Kidney (tissue), 14 donors: ENCODE results near the gene UCHL3. TPM values are rescaled to one million over a fixed set of nuclear protein-coding genes. Genes with fewer than 3 reads are reported as not detected.

Experiments
- DNase-seq, 5 donors: peaks; one replicate each; pipeline ENCODE4 v3.0.0-alpha.2; 2013 to 2020
- FAIRE-seq: peaks from 2 replicates; lab custom pipeline; 2012; peaks lifted over from hg19 to GRCh38; lab: Jason Lieb, UNC
- H3K27ac ChIP-seq, 2 donors: one replicate each; pipeline ENCODE4 v1.7.0; 2013; ENCODE audit warnings: low read depth in 2 of 2, low read length in 2 of 2, inconsistent platforms in 1 of 2
- H3K27me3 ChIP-seq: one replicate; pipeline ENCODE4 v1.7.1; 2013; ENCODE audit warnings: low read length, inconsistent platforms; ENCODE audit not compliant: control insufficient read depth, insufficient read depth
- H3K36me3 ChIP-seq, 3 donors: one replicate each; pipeline versions ENCODE4 v1.7.0 to v1.7.1; 2013; ENCODE audit warnings: low read length in 3 of 3, control low read depth in 1 of 3, inconsistent platforms in 1 of 3; ENCODE audit not compliant: insufficient read depth in 3 of 3, control insufficient read depth in 2 of 3
- H3K4me1 ChIP-seq, 3 donors: one replicate each; pipeline versions ENCODE4 v1.7.0 to v1.7.1; 2013; ENCODE audit warnings: low read length in 3 of 3, inconsistent platforms in 1 of 3, low read depth in 1 of 3; ENCODE audit not compliant: control insufficient read depth in 2 of 3, insufficient read depth in 2 of 3
- H3K4me3 ChIP-seq, 3 donors: one replicate each; pipeline versions ENCODE4 v1.7.0 to v1.8.1; 2013; ENCODE audit warnings: low read length in 3 of 3, control low read depth in 1 of 3, inconsistent platforms in 1 of 3
- H3K9ac ChIP-seq, 3 donors: one replicate each; pipeline versions ENCODE4 v1.7.0 to v1.7.1; 2013; ENCODE audit warnings: low read length in 3 of 3, control low read depth in 1 of 3, inconsistent platforms in 1 of 3
- H3K9me3 ChIP-seq, 3 donors: one replicate each; pipeline versions ENCODE4 v1.7.0 to v1.7.1; 2013; ENCODE audit warnings: low read length in 3 of 3, control low read depth in 1 of 3, inconsistent platforms in 1 of 3; ENCODE audit not compliant: control insufficient read depth in 2 of 3, insufficient read depth in 1 of 3
- intact Hi-C: fragments of 100-400 bp; cut with DNase I; formaldehyde crosslinking; loops from one replicate; pipeline ENCODE4 v1.11.1; 2022
- polyA plus RNA-seq: library from polyadenylated mRNA; stranded (reverse); fragments of 350-450 nt; fragmentation: Illumina TruSeq; extraction: RNeasy Lipid Tissue Mini Kit (QIAGEN cat#74804); gene quantifications from one replicate; pipeline ENCODE4 v1.2.3, GENCODE V29; 2014; ENCODE audit warnings: low read depth, low replicate concordance; ENCODE audit not compliant: insufficient read depth
- total RNA-seq: library from RNA; stranded (reverse); fragmentation: NEBNext Ultra II Directional; extraction: Animal tissue kit (Norgen Biotek cat#: 25700); gene quantifications from one replicate; pipeline ENCODE4 v1.2.1, GENCODE V29; 2021
- TF ChIP-seq, protein P1 (sequence below): IDR thresholded peaks from 3 replicates; pipeline ENCODE4 v1.5.1; 2012; ENCODE audit warnings: mild to moderate bottlenecking, moderate library complexity, borderline replicate concordance; ENCODE audit not compliant: insufficient read depth; ENCODE audit errors: extremely low read depth
- donor health status: control.
- donor health status: control.
- donor health status: control.
- donor health status: control.
- donor health status: control.
- donor health status: DM: yes; HTN: yes; CAD: no.
- donor health status: Normal renal cell carcinoma (clear cell type).

UCHL3 gene
- total and polyA plus RNA-seq, 2 donors from 2014 or later = 26.0 to 65.0 TPM

DNA sequence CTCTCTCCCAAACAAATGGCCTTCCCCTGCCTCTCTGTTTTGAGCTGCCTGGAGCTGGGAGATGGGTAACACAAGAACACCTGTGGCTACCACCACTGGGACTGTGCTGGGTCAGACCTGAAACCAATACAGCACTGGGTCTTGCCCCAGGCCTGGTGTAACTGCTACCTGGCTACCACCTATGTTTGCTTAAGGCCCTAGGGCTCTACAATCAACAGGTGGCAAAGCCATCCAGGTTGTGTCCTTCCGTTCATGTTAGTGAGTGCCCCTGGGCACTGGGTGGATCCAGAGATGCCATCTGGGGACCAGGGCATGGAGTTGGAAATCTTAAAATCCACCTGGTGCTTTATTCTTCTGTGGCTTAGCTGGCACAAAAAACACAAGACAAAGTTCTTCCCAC is 67.6 kb downstream of the UCHL3 start:
- no peaks in the 10 kb centered on the region for H3K27me3 ChIP-seq
- H3K36me3 ChIP-seq = no peaks in the 10 kb centered on the region
- no peaks in the 10 kb centered on the region for H3K4me1 ChIP-seq
- TF ChIP-seq, protein P1, sequence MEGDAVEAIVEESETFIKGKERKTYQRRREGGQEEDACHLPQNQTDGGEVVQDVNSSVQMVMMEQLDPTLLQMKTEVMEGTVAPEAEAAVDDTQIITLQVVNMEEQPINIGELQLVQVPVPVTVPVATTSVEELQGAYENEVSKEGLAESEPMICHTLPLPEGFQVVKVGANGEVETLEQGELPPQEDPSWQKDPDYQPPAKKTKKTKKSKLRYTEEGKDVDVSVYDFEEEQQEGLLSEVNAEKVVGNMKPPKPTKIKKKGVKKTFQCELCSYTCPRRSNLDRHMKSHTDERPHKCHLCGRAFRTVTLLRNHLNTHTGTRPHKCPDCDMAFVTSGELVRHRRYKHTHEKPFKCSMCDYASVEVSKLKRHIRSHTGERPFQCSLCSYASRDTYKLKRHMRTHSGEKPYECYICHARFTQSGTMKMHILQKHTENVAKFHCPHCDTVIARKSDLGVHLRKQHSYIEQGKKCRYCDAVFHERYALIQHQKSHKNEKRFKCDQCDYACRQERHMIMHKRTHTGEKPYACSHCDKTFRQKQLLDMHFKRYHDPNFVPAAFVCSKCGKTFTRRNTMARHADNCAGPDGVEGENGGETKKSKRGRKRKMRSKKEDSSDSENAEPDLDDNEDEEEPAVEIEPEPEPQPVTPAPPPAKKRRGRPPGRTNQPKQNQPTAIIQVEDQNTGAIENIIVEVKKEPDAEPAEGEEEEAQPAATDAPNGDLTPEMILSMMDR = no peak
- FAIRE-seq = no peak
- H3K27ac ChIP-seq = no peak overlapping the region
- H3K9ac ChIP-seq = no peak overlapping the region
- DNase-seq = no peak
- intact Hi-C loops = no loop called here
- no peak overlapping the region for H3K4me3 ChIP-seq
- H3K9me3 ChIP-seq = no peaks in the 10 kb centered on the region

DNA sequence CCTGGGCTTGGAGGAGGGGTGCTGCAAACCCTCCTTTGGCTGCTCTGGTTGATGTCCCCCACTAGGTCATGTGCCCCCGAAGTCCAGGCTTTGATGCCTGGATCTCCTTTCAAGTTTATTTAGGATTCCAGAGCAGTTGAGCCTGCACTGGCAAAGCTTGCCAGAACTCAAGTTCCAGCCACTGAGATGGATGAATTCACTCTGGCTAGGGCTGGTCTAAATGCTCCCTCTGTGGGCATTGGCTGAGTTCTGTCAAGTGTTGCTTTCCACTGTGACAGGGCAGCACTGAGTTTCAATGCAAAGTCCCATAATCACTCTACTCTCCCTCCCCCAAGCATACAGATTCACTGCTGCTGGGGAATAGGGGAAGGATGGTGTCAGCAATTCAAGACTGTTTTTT is 68.7 kb downstream of the UCHL3 start:
- FAIRE-seq = no peak

DNA sequence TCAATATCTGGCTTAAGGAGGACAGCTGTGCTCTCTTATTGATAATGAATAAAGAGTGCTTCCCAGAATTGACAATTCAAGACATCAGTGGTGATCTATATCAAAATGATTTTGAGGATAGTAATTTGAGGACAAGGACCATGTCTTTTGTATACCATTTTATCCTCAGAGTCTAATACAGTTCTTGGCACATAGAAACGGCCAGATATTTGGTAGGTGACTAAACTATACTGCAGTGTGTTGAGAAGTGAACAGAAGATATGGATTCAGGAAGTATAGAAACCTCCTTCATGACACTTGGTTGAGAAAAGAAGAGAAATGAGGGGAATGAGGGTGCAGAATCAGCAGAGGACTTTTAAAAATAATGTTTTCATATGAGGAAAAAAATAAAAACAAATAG is 70.4 kb downstream of the UCHL3 start:
- intact Hi-C loops = no loop called here
- Histone ChIP-seq H3K9me3 (no peaks in the 10 kb centered on the region), H3K27ac (no peak overlapping the region), H3K36me3 (no peaks in the 10 kb centered on the region), H3K9ac (no peak overlapping the region), H3K4me3 (no peak overlapping the region), H3K4me1 (no peaks in the 10 kb centered on the region), H3K27me3 (no peaks in the 10 kb centered on the region)
- FAIRE-seq = no peak
- TF ChIP-seq, protein P1 = no peak
- no peak for DNase-seq

More for the DNA sequence above, 68.7 kb downstream of the UCHL3 start:
- no peak overlapping the region for H3K4me3 ChIP-seq
- H3K4me1 ChIP-seq = no peaks in the 10 kb centered on the region
- no peak overlapping the region for H3K9ac ChIP-seq
- DNase-seq = no peak
- intact Hi-C loops = no loop called here
- no peaks in the 10 kb centered on the region for H3K36me3 ChIP-seq
- no peak overlapping the region for H3K27ac ChIP-seq
- no peaks in the 10 kb centered on the region for H3K9me3 ChIP-seq
- TF ChIP-seq, protein P1 = no peak
- H3K27me3 ChIP-seq = no peaks in the 10 kb centered on the region

DNA sequence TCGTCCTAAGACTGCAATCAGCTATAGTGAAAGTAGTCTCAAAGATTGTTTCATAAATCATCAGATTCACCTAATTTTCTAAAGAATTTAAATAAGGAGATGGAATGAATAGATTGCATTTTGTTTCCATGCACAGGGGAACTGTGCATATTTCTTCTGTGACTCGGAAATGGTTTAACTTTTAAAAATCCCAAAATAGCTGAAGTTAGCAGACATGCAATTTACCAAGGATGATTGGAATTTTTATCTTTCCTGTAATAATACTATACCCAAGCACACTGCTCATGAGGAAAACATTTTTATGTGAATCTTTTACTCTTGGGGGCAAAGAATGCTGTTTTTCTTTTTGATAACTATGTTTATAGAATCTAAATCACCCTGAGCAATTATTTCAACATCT is 71.6 kb downstream of the UCHL3 start:
- intact Hi-C loops = no loop called here
- no peak for DNase-seq
- H3K27ac ChIP-seq = no peak overlapping the region
- H3K36me3 ChIP-seq = peaks cover 0 to 2% (median 0%) of the 10 kb centered on the region in 3 donors
- H3K9me3 ChIP-seq = no peaks in the 10 kb centered on the region
- H3K9ac ChIP-seq = no peak overlapping the region
- TF ChIP-seq, protein P1 = no peak
- no peaks in the 10 kb centered on the region for H3K4me1 ChIP-seq
- FAIRE-seq = no peak
- no peaks in the 10 kb centered on the region for H3K27me3 ChIP-seq
- no peak overlapping the region for H3K4me3 ChIP-seq
